GM19438 (cell line): ENCODE data around the gene IFITM1.

Experiments
- ATAC-seq: cut with Tn5 transposase; IDR thresholded peaks from one replicate; pipeline ENCODE4 v1.9.1; 2021; ENCODE audit warnings: low read depth; ENCODE audit not compliant: unreplicated experiment

The IFITM1 gene

DNA sequence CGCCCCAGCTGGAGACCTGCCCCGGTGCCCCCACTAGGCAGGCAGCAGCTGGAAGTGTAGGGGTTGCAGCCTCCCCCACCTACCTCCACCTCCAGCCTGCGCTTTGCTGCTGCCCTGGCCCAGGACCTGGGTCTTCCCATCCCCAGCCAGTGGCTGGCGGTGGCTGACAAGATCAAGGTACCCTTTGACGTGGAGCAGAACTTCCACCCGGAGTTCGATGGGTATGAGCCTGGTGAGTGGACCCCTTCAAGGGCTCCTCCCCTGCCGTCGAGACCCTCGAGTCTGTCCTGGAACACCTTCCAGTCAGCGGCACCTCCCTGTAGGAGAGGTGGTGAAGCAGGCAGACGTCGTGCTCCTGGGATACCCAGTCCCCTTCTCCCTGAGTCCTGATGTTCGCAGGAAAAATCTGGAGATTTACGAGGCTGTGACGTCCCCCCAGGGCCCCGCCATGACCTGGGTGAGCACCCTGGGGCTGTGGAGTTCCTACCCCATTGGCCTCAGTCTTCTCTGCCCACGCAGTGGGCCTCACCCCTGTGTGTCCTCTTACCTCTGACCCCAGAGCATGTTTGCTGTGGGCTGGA lies 20.5 kb upstream of the IFITM1 start:
- ATAC-seq: no peak

DNA sequence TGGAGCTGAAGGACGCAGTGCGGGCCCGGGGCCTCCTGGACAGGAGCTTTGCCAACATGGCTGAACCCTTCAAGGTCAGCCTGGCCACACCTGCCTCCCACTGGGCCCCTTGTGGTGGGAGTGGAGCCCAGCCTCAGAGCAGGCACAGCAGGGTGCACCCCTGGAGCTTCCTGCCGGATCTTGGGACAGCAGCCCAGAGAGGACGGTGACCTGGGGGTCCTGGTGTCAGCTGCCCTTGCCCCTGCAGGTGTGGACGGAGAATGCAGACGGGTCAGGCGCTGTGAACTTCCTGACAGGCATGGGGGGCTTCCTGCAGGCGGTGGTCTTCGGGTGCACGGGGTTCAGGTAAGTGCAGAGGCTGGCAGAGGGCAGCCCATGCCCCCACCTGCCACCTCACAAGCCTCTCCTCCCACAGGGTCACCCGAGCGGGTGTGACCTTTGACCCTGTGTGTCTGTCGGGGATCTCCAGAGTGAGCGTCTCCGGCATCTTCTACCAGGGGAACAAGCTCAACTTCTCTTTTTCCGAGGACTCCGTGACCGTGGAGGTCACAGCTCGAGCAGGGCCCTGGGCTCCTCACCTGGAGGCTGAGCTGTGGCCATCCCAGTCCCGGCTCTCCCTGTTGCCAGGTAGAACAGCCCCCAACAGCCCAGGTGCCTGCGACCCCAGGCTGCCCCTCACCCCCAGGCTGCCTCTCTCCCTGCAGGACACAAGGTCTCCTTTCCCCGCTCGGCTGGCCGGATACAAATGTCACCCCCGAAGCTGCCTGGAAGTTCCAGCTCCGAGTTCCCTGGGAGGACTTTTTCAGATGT lies 19.8 kb upstream of the IFITM1 start:
- no peak for ATAC-seq

DNA sequence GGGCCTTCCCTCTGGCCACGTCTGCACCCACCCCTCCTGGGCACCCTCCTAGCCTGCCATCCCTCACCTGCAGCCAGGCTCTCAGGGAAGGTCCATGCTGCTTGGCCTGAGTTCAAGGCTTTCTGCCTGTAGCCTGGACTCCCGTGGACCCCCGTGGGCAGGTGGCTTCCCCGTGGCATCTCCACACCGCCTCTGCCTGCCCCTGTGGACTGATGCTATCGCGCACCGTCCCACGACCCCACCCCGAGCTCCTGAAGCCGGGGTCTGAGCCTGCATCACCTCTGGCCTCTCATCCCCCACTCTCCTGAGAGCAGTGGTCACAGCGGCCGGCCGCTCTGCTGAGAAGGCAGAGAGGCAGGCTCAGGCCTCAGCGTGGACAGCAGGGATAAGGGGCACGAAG lies 19.1 kb upstream of the IFITM1 start:
- no peak for ATAC-seq

DNA sequence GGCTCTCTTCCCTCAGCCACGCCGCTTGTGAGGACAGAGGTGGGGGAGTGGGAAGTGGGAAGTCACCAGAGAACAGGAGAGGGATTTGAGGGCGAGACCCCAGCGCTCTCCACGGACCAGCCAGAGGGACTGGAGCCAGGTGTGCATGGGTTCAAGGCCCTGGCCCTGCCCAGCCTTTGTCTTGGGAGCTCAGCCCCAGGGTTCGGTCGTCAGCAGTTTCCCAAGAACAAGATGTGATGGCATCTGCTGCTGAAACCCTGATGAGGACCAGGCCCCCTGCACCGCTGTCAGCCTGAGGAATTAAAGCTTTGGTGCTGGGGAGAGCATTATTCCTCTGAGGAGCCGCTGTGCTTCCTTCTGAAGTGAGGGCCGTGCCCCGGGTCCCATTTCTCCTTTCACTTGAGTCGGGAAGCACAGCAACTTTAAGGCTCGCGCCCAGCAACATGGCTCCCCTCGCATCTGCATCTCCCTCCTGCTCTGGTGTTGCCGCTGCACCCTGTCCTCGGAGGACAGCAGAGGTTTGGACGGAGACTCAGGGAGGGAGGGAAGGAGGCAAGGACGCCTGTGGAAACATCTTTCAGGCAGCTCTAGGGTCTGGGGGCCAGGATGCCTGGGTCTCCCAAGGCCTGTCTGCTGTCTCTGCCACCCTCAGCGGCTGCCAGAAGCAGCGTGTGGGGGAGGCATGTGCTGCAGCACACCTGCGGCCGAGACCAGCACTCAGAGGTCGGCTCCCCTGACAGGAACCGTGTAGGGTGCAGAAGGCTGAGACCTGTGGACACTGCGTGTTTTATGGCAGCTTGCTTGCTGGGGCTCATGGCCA lies 18.3 kb upstream of the IFITM1 start:
- no peak for ATAC-seq

DNA sequence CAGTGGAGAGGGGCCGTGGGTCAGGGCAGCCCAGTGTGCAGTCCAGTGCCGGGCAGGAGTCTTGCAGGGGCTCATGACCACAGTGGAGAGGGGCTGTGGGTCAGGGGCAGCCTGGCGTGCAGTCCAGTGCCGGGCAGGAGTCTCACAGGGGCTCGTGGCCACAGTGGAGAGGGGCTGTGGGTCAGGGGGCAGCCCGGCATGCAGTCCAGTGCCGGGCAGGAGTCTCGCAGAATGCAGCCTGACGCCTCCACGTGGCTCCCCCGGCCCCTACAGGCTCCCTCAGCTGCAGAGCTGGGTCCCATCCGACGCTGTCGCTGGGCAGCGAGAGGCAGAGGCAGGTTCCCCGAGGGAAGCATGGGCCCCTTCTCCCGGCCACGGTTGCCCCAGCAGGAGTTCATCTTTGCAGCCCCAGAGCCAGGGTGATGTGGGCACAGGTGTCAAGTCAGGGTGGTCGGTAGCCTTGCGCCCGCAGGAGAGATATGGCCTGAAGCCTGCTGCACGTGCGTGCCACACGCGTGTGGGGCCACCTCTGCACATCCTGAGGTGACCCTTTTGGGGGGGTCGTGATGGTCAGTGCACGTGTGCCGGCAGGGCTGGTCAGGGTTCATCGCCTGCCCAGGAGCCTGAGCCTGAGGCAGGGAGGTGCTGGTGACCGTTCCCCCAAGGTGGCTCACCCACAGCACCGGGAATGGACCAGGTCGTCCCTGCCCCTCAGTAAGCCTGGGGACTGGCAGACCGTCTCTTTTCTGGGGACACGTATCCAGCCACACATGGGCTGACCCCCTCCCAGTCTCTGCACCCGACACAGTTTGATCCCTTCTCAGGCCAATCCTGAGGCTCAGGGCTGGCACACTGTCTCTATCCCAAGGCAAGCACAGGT lies 17.4 kb upstream of the IFITM1 start:
- ATAC-seq: no peak

DNA sequence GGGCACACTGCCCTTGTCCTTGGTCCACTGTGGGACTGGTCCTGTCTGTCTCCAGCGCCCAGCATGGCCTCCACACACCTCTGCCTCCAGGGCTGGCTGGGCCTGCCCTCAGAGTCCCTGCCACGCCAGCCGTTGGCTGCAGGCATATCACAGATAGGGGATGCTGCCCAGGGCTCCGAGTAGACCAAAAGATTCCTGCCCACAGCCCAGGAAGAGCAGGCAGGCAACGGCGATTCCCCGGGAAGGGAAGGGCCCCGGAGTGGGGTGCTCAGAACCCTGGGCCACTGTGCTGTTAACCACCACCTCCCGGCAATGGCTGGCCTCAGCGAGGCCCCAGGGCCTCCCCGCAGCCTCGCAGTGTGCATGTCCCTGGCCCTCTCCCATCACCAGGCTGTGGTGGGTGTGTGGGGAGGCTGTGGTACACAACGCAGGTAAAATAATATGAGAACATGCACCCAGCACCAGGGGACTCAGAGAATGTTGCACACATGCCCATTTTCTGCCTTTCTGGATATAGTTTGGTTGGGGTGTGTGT lies 16.7 kb upstream of the IFITM1 start:
- no peak for ATAC-seq

DNA sequence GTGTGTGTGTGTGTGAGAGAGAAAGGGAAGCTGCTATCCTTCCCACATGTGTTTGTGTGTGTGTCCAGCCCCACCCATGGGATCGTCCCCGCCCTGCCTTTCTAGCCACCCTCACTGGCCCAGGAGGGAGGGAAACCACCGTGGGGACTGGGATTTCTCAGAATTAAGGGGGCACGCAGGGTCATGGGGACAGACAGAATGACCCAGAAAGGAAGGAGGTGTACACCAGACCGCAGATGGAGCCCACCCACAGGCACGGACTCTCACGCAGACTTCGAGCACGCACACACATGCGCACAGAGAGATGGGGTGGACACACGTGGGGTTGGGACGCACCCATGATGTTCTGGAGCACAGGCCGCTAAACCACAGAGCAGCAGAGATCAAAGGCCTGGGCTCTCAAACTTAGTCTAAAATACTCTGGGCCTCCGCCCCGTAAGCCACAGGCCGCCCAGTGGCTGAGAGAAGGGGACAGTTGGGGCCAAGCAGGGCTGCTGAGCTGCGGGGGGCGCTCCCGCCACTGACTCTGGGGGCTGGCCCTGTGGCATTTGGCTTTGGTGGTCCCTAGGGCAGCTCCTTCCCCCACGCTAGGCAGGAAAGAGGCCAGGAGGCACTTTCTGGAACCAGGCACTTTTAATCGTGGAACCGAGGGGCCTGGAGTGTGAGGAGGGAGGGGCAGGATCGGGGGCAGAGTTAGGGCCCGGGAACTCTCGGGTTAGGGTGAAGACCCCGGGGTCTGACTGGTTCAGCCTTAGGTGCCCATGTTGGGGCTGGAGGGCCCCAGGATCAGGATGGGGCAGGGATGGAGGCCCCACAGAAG lies 16.0 kb upstream of the IFITM1 start:
- no peak for ATAC-seq

DNA sequence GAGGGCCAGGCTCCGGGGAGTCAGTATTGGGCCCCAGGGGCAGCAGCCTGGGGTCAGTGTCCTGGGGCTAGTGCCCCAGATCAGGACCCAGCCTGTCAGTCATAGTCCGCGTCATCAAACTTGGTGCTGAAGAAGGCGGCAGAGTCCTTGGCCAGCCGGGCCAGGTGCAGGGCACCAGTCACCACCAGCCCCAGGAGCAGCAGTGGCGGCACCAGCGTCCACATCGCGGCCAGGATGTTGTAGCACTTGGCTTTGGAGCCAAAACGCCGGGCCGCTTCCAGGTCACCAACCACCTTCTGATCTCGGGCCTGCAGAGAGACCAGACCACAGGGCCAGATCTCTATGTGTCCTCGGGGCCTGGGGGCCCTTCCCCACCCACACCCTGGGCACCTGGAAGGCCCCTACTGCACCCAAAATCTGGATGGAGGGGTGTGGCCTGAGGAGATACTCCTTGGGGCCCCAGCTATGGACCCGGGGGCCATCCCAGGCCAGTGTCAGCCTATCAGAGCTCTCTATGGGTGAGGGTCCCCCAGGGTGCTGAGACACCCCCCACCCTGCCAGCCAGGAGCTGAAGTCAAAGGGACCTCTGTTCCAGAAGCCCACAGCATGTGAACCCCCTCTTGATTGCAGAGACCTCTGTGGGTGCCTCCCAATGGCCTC lies 15.3 kb upstream of the IFITM1 start:
- ATAC-seq: no peak

DNA sequence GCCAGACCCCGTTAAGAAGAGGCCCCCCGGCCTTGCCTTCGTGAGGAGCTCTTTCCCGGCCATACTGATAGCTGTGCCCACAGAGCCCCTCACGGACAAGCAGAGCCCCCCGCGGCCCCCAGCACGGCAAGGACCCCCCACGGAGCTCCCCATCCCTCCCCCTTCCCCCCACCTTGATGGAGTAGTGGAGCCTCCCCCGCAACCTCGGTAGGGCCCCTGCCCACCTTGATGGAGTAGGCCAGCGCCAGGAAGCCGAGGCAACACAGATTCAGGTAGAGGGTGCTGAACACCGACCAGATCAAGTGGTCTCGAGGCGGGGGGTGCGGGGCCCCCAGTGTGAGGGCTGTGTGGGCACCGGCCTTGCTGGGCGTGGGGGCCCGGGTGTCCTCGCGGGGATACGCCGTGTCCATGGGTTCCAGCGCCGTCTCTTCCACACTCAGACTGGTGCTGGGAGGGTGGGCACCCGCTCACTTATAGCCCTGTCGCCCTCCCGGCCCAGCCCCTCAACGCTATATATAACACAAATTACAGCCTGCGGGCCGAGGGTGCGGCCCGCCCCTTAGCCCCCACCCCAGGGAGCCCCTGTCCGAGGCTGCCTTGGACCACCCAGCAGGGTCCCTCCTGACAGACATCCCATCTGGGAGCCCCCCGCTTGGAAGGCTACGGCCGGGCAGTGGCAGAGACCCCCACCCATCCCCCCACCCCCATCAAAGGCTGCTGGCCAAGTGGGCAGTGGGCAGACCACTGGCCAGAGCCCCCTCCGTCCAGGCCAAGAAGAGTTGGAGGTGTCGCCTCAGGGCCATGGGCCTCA lies 14.6 kb upstream of the IFITM1 start, which contains the start of gene IFITM5:
TSS of gene IFITM5 (minus strand) at position 446 of the 811 bp plus-strand sequence. CDS start at position 410, 36 bp downstream.
- no peak for ATAC-seq

DNA sequence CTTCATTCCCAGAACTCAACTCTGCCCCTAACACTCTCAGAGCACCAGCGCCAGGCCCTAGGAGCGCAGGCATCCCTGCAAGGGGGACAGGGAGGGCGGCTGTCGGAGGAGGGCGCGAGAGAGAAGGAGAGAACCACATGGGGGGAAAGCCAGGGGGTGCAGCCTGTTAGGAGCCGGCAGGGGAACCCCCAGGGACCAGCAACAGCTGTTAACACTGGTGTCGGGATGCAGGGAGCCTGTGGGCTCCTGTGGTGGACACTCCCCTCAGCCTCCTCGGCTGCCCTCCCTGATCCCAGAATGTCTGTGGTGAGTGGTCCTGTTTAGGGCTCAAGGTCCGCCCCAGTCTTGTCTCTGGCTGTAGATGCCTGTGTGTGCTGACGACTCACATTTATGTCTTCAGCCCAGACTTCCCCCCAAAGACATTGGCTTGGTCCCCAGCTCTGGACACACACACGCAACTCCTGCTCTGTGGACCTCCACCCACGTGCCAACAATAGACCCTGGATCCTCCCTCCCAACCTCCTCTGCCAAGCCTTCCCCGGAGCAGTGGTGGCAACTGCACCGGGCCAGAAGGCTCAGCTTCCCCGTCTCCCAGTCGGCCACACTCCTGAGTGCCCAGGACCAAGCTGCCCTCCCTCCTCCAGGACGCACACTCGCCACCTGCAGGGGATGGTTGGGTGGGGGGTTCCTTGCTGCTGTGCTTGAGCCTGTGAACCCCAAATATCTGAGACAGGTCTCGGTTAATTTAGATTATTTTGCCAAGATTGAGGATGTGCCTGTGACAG lies 13.7 kb upstream of the IFITM1 start:
- no peak for ATAC-seq

DNA sequence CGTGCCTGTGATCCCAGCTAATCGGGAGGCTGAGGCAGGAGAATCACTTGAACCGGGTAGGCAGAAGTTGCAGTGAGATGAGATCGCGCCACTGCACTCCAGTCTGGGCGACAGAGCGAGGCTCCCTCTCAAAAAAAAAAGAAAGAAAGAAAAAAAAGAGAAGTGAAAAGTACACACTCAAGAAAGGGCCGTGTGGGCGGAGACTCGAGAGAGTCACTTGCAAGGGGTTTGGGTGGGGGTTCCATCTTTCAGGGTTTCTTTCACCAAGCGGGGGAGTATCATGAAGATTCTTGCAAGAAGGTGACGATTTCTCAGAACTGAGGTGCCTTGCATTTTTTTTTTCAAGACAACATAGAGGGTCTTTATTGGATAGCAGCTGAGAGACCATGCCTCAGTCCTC lies 10.5 kb upstream of the IFITM1 start:
- no peak for ATAC-seq

DNA sequence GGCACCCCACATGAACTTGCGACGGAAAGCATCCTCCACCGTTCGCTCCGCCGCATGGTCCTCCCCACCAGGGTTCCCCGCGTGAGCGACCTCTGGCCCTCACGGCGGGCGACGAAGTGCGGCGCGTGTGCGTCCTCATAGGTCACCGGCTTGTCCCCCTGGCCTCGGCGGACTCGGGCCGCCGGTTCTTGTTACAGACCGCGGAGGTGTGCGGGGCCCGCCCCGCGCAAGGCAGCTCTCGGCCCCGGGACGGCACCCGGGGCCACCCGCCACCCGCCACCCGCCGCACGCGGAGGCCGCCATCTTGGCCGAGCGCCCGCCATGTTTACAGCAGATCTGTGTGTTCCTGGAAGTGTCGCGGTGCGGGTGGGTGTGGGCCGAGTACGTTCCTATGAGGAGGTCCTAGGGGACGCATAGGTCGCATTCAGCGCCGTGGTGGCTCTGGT lies 9.8 kb upstream of the IFITM1 start:
- no peak for ATAC-seq

DNA sequence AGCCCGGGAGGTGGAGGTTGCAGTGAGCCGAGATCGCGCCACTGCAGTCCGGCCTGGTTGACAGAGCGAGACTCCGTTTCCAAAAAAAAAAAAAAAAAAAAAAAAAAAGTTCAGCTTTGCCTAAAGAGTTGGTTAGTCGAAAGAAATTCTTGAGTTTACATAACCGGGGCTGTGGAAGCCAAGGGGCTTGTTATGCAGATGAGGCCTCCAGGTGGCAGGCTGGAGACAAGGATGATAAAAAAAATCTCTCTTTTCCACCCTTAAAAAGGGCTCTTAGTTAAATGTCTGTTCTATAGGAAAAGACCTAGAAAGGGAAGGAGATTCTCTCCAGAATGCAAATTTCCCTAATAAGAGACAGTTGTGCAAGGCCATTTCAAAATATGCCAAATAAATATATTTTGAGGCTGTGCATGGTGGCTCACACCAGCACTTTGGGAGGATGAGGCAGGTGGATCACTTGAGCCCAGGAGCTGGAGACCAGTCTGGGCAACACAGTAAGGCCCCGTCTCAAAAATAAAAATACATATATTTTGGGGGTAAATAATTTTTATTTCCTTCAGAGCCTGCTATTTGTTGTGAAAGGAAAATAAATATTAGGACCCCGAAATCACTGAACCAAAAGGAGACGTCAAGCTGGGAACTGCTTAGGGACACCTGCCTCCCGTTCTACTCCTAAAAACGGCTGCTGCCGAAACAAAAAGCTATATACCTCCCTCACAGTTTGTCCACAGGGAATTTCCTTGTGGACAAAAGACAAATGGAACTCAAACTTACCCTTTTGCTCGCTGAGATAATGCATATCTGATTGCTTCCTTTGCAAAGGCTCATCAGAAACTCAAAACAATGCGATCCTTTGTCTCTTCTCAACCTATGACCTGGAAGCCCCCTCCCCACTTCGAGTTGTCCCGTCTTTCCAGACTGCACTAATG lies 8.7 kb upstream of the IFITM1 start:
- no peak for ATAC-seq

DNA sequence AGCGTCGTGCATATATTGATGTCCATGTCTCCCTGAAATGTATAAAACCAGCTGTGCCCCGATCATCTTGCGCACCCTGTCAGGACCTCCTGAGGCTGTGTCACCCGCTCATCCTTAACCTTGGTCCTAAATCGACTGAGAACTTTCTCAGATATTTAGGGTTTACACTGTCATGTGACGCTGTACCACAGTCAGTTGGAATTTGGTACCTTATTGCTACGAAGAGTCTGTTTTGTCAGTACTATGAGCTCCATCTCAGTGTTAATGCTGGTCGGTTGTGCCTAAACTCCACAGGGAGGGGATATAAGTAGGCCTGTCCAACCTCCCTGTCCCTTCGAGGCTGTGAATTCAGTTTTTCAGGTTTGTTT lies 8.0 kb upstream of the IFITM1 start:
- ATAC-seq: no peak

DNA sequence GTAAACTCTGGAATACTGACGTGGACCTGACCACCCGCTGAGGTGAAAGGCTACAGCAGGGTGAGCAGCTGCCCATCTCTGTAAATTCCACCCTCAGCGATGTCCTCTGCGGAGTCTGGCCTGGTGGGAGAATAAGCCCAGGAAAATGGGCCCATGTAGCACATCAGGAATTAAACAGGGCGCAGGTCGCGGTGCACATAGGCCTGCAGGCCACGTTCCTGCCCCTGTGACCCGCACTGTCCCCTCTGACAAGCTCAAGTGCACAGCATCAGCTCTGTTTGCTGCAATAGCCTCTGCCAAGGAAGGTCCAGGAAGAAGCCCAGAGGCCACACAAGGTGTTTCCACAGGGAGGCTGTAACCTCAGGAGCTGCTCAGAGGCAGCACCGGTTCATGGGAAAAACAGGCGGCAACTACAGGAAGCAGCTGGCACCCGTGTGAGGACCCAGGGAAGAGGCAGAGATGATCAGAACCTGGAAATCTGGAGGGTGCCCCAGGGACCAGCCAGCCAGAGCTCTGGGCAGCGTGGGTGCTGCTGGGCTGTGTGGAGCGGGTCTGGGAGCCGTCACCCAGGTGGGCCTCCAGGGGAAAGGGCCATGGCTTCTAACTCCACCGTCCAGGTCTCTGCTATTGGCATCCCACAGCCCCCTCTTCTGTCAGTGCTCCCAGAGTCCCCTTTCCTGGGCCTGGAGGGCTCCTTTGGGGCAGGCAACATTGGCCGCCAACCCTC lies 7.0 kb upstream of the IFITM1 start:
- no peak for ATAC-seq
